ENCODE results near the gene MORC2. TPM values are rescaled to one million over a fixed set of nuclear protein-coding genes. Genes with fewer than 3 reads are reported as not detected.
A peak's percentile ranks its signal among the peaks of the same experiment; 100 is the strongest.

The MORC2 gene
- total and polyA plus RNA-seq, 9 of the 15 experiments (the other 6 are each of a cell fraction or from before 2014, with no cell fraction given): 3.3 to 34.7 (median 16.7) TPM

DNA sequence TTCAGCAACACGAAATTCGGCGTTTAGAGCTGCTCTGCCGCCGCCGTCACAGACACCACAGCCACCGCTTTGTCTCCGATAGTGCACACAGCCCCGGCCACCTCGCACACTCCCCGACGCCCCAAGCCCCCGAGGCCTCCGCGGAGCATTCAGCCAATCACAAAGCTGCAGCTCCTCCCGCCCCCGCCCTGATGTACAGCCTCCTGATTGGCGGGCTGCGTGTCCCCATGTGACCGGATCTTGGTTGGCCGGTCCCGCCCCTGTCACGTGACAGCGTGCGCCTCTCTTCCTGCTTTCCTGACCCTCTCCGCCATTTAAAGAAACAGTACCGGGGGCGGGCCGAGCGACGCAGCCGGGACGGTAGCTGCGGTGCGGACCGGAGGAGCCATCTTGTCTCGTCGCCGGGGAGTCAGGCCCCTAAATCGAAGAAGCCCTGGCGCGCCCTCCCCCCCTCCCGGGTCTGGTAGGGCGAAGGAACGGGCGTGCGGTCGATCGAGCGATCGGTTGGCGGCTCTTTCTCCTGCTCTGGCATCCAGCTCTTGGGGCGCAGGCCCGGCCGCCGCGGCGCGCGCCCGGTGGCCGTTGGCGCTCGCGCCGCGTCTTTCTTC lies 454 bp upstream of the MORC2 start, which contains the start of gene TUG1 (continued):
- TF ChIP-seq HMGN3 (IDR thresholded peaks at IDR 0.05; ENCODE audit: borderline replicate concordance, extremely low read depth, insufficient read length, low read depth, low read length): peak; percentile 4
- no peak for TF ChIP-seq KLF13 (tag; IDR thresholded peaks at IDR 0.05; ENCODE audit: borderline replicate concordance, low read depth)
- no peak for TF ChIP-seq XRCC4 (IDR thresholded peaks at IDR 0.05; ENCODE audit: extremely low read depth, insufficient read depth, insufficient read length)
- peak; percentile 46 for TF ChIP-seq NFYB (IDR thresholded peaks at IDR 0.05; ENCODE audit: extremely low read depth, insufficient read length)
- TF ChIP-seq RBM17 (IDR thresholded peaks at IDR 0.05; ENCODE audit: borderline replicate concordance, low read depth, low read length): no peak
- peak; percentile 100 for TF ChIP-seq TOE1 (IDR thresholded peaks at IDR 0.05; ENCODE audit: borderline replicate concordance)
- TF ChIP-seq TOE1 (CRISPR knock-in tag; IDR thresholded peaks at IDR 0.05; ENCODE audit: borderline replicate concordance, low read depth): no peak
- peak; percentile 77 for TF ChIP-seq POLR2A (conservative IDR thresholded peaks at IDR 0.05)
- no peak for TF ChIP-seq ZNF224 (CRISPR knock-in tag; IDR thresholded peaks at IDR 0.05)
- TF ChIP-seq, protein P1, sequence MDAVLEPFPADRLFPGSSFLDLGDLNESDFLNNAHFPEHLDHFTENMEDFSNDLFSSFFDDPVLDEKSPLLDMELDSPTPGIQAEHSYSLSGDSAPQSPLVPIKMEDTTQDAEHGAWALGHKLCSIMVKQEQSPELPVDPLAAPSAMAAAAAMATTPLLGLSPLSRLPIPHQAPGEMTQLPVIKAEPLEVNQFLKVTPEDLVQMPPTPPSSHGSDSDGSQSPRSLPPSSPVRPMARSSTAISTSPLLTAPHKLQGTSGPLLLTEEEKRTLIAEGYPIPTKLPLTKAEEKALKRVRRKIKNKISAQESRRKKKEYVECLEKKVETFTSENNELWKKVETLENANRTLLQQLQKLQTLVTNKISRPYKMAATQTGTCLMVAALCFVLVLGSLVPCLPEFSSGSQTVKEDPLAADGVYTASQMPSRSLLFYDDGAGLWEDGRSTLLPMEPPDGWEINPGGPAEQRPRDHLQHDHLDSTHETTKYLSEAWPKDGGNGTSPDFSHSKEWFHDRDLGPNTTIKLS (IDR thresholded peaks at IDR 0.05; ENCODE audit: borderline replicate concordance, low read depth): 0 out of 2 replicates have a peak, but pooled peaks have one; percentile 64
- no peak for TF ChIP-seq FOXA3 (CRISPR knock-in tag; conservative IDR thresholded peaks at IDR 0.05 in 1 of 2, IDR thresholded peaks at IDR 0.05 in 1 of 2)
- TF ChIP-seq FOXM1 (IDR thresholded peaks at IDR 0.05; ENCODE audit: low read depth): peak; percentile 68
- no peak for TF ChIP-seq FOXM1 (CRISPR knock-in tag; IDR thresholded peaks at IDR 0.05; ENCODE audit: low read depth)
- TF ChIP-seq RB1 (IDR thresholded peaks at IDR 0.05; ENCODE audit: low read depth): 0 out of 2 replicates have a peak, but pooled peaks have one; percentile 18
- TF ChIP-seq, protein P2, sequence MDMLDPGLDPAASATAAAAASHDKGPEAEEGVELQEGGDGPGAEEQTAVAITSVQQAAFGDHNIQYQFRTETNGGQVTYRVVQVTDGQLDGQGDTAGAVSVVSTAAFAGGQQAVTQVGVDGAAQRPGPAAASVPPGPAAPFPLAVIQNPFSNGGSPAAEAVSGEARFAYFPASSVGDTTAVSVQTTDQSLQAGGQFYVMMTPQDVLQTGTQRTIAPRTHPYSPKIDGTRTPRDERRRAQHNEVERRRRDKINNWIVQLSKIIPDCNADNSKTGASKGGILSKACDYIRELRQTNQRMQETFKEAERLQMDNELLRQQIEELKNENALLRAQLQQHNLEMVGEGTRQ (CRISPR knock-in tag; IDR thresholded peaks at IDR 0.05): peak; percentile 100
- TF ChIP-seq SRSF1 (IDR thresholded peaks at IDR 0.05; ENCODE audit: low read depth, low read length): no peak
- TF ChIP-seq ZNF79 (CRISPR knock-in tag; IDR thresholded peaks at IDR 0.05; ENCODE audit: low read depth): no peak
- no peak for TF ChIP-seq PHTF2 (CRISPR knock-in tag; IDR thresholded peaks at IDR 0.05)
- no peak for TF ChIP-seq FOXJ2 (tag; IDR thresholded peaks at IDR 0.05)
- TF ChIP-seq, protein P3, sequence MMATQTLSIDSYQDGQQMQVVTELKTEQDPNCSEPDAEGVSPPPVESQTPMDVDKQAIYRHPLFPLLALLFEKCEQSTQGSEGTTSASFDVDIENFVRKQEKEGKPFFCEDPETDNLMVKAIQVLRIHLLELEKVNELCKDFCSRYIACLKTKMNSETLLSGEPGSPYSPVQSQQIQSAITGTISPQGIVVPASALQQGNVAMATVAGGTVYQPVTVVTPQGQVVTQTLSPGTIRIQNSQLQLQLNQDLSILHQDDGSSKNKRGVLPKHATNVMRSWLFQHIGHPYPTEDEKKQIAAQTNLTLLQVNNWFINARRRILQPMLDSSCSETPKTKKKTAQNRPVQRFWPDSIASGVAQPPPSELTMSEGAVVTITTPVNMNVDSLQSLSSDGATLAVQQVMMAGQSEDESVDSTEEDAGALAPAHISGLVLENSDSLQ (IDR thresholded peaks at IDR 0.05): peak; percentile 90
- peak; percentile 66 for TF ChIP-seq ZFX (CRISPR knock-in tag; IDR thresholded peaks at IDR 0.05)
- TF ChIP-seq SMAD2 (IDR thresholded peaks at IDR 0.05; ENCODE audit: low read depth, low read length): no peak
- TF ChIP-seq POLR2AphosphoS5 (IDR thresholded peaks at IDR 0.05; ENCODE audit: control insufficient read depth, insufficient read depth, low read depth, low read length): peak; percentile 29; the same call in 1 of the 2 replicates

Data from K562 (cell line).